ENCODE measurements around the gene ST3GAL5.
A peak's percentile ranks its signal among the peaks of the same experiment; 100 is the strongest.
"Not testable (repeated sequence)": the region's sequence is repeated elsewhere in the genome, so short reads cannot be mapped to it uniquely, and the experiment has no call there.

The ST3GAL5 gene

DNA sequence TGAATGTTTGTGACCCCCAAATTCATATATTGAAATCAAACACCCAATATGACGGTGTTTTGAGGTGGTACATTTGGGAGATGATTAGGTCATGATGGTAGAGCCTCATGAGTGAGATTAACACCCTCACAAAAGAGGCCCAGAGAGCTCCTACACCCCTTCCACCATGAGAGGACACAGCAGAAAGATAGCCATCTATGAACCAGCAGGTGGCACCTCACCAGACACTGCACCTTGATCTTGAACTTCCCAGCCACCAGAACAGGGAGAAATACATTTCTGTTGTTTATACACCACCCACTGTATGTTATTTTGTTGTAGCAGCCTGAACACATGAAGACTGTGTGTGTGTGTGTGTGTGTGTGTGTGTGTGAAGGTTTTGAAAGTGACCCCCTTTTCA, 58.1 kb downstream of the ST3GAL5 start:
- DNase-seq, result no peak

DNA sequence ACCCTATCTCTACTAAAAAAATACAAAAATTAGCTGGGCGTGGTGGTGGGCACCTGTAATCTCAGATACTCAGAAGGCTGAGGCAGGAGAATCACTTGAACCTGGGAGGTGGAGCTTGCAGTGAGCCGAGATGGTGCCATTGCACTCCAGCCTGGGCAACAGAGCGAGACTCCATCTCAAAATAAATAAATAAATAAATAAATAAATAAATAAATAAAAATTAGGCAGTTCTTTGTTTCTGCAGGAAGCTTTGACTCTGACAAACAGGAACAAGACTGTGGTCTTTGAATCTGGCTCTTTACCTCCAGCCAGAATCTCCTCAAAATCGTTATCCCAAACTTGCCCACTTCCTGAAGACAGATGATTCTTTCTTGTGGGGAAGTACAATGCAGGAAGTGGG, 59.4 kb downstream of the ST3GAL5 start:
- not testable (repeated sequence) for DNase-seq

DNA sequence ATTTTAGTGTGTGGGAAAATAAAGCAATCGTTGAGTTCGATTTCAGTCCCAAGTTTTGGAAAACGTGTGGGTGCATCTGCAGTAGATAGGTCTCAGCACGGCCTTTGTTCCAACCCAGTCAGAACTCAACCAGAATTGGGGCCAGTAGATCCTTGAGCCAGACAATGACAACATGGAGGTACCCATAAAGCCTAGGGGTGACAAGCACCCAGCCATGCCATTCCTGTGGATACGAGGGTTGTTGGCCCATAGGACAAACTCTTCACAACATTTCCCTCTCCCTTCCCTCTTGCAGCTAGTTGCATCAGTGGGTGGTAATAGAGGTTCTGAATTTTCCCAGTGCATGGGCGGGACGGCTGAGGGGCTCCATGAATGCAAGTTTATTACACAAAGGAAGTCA, 60.1 kb downstream of the ST3GAL5 start:
- no peak for DNase-seq

DNA sequence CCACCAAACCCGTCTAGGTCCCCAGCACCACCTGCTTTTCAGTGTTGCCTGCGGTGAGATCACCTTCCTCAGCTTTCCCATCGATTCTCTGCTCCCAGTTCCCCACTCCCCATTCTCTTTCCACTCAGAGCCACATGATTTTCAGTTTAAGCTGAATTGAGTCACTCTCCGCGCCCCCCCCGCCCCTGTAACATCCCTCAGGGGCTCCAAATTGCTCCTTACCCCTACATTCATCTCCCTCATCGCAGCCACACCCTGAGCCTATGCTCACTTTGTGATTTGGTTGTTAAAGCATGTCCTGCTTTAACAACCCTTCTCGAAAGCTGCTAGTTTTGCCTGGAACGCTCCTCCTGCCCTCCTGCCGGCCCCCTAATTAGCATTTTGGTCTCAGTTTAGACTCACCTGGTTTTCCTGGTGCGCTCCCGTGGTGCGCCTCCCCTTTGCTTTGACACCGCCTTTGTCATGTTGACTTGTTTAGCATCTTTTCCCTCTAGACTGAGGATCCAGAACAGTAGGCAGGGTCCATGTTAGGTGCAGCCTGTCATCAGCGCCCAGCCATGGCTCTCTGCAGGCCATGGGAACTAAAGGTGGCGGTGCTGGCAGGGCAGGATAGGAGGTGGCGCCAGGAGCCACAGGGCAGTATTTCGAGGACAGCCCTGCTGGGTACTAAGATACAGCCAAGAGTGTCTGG, 60.8 kb downstream of the ST3GAL5 start:
- DNase-seq, result no peak

DNA sequence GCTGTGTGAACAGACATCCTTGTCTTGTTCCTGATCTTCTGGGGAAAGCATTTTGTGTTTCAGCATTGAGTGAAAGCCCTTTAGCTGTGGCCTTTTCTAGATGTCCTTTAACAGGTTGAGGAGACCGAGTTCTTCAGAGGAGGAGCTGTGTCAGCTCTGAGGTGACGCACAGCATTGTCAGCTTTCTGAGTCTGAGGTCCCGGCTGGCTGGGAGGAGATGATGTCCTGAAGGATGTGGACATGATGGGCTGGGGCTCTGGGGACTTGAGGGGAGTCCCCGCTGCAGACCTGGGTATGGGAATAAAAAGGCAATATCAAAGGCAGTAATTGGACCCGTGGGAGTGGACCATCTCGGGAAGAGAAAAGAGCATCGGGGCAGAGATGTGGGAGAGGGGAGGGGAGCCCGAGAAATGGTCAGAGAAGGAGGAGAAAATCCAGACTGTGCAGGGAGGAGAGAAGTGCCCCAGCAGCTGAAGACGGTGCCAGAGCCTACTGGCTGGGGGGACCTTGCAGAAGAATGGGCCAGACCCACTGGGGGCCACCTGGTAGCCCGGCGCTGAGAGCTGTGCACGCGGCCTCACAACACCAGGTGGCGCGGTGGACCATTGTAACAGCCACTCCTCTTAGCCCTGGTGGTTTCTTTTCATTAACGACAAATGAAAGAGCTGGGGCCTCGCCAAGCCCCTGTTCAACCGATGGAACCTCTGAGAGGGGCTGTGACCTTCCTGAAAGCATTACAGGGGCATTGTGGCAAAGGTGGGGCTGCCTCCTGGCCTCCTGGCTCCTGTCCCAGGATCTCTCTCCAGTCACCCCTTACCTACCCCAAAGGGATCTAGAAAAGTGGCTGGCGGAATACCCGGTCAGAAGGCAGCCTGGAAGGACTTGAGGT, 61.6 kb downstream of the ST3GAL5 start:
- DNase-seq, result peak; percentile 70

DNA sequence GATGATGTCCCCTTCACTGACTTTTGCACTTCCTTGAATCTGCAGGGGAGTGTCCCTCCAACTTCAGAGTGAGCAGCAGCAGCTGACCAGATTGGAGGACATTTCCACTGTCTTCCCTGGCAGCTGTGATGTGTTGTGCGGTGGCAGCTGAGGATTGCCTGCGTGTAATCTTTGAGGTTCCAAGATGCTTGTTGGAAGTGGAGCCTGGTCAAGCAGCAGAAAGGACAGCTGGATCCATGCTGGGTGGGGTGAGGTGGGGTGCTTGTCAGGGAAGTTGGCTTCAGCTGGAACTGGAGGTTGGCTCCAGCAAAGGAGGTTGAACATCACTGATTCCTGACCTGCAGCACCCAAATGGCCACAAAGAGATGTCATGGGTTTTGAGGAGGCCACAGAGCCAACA, 64.8 kb downstream of the ST3GAL5 start:
- DNase-seq, result no peak

DNA sequence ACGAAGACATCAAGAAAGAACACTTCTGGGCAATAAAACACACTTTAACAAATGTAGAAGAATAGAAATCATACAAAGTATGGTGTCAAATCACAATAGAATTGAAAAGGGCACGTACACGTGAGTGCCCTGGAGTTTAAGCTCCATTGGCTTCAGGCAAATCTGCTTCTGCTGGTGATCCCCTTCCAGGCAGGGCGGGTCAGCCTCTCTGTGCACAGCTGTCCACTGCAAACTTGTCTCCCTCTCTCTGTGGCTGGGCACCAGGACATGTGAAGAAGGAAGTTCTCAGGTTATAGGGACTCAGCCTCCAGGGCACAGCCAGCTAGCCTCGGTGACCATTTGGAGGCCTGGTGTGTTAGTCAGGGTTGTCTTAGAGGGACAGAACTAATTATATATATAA, 66.0 kb downstream of the ST3GAL5 start:
- DNase-seq, result no peak

DNA sequence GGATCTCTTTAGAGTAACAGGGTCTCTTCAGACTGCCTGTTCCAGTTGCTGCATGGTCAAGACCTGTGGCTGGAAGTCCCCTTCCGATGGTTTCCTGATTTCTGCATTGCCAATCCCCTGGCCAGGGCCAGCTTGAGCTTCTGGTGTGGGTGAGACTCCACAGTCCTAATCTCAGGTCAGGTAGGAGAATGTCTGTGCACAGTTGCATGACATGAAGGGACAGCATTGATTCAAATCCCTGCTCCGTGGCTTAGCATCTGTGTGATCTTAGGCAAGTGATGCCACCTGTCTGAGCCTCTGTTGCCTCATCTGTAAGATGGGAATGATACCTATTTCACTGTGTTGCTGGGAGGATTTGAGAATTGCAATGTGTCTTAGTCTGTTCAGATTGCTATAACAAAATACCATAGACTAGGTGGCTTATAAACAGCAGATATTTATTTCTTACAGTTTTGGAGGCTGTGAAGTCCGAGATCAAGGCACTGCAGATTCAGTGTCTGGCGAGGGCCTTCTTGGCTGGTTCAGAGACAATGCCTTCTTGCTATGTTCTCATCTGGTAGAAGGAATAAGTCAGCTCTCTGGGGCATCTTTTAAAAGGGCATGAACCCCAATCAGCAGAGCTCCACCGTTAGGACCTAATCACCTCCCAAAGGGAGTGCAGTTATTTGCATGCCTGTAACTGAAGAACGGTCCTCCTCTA, 68.8 kb downstream of the ST3GAL5 start:
- no peak for DNase-seq

DNA sequence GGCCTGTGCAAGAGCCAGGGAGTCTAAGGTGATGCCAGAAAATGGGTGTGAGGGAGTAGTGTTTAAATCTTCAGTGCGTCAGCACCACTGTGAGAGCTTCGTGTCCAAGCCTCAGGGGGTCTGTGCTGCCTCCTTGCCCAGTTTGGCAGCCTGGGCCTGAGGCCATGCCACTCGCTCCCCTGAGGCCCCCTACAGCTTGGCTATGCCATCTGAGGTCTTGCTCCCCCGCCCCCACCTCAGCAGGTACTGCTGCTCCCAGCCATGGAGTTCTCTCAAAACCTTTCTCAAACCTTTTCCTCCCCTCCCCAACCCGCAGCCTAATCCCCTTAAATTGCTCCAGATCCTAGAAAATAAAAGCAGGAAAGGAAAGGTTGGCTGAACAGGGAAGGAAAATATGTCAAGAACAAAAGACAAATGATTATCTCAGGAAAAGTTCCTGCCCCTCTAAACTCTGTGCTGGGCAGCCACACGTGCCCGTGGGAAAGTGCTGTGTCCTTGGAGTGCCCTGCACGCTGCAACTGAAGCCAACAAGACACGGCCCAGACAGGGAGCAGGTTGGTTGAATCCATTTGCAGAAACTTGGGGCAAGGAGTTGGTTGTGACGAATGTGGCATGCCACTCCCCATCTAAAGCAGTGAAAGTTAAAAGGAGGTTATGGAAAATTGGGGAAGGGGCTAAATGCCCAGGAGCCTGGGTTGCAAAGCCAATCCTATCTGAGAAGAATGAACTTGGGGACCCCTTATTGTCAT, 73.8 kb downstream of the ST3GAL5 start:
- DNase-seq, result no peak

DNA sequence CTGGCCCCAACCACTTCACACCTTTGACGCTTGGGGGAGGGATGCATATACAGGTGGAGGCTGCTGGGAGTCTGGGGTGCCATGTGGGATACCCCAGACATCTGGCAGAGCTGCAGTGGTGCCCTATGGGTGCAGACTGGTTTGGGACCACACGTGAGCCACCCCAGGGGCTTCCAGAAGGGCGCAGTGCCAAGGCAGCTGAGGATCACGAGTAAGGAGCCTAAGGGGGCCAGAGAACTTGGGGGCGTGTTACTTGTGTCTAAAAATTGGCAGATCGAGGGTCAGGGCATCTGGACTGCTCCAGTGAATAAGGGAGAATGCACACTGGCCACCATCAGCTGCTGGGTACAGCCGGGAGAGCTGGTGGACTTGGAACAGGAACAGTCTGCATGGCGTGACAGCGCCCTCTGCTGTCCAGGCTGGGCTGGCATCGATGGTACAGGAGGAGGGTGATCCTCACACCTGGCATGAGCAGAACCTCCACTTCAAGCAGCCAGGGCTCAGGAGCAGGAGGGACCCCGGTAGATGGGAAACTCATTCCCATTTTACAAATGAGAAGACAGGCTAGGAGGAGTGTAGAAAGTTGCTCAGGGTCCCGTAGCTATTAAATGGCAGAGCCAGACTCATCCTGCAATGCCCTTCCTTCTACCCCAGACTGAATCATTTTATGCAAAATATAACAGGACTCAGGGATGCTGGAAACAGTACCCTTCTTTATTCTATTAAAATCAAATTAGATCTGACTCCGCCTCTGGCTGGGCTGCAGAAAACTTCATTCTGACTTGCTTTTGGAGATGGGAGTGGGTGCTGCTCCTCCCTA, 74.6 kb downstream of the ST3GAL5 start:
- DNase-seq, result peak; percentile 89

DNA sequence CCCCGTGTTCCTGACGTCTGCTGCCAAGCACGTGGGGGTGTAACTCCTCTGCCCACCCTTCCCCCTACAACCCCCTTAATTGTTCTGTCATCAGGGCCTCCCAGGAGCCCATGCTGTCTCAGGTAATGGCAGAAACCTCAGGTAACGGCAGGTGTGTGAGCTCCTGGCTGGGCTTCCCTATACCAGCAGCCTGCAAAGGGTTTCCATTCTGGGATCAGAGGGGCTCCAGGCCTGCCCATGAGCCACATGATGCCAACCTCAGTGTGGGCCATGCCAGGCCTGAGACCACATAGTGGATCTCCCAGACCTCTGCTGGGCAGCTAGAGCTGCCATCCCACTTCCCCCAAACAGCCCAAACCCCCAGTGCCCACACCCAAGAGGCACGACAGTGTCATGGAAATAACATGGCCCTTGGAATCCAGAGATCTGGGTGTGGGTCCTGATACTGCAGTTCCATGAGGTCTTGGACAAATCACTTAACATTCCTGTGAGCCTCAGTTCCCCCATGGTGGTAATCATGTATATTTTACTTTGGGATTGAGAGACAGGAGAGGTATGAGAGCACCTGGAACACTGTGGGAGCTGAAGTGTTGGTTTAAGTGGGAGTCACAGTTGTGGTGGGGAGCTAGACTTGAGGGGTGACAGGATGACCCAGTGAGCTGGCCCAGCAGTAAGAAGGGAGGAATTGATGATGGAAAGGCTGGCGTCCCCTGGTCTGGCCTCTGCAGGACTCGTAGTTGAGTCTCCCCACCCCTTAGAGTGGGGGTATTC, 75.4 kb downstream of the ST3GAL5 start:
- DNase-seq, result no peak

DNA sequence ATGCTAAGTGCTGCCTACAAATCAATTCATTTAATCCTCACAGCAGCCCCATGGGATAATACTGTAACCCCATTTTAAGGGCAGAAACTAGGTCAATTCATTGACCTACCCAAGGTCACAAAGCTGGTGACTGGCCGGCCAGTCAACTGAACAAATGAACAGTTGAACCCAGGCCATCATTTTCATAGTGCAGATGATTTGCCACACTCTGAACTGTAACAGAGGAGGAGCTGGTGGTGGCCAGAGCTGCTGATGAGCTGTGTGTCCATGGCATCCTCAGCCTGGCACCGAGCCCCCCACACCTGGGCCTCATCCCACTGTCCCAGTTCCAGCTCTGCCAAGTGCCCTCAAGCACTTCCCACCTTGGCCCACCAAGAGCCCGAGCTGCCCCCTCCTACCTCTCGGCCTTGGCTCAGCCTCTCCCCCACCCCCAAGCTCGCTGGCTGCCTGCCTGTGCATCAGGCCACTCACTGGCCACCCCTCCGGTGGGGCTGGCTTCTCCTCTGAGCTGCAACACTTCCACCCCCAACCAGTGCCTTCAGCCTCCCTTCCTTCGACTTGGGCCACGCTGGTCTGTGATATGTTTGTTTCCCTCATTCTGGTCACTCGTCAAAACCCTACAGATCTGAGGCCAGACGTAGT, 76.6 kb downstream of the ST3GAL5 start:
- DNase-seq, result no peak

DNA sequence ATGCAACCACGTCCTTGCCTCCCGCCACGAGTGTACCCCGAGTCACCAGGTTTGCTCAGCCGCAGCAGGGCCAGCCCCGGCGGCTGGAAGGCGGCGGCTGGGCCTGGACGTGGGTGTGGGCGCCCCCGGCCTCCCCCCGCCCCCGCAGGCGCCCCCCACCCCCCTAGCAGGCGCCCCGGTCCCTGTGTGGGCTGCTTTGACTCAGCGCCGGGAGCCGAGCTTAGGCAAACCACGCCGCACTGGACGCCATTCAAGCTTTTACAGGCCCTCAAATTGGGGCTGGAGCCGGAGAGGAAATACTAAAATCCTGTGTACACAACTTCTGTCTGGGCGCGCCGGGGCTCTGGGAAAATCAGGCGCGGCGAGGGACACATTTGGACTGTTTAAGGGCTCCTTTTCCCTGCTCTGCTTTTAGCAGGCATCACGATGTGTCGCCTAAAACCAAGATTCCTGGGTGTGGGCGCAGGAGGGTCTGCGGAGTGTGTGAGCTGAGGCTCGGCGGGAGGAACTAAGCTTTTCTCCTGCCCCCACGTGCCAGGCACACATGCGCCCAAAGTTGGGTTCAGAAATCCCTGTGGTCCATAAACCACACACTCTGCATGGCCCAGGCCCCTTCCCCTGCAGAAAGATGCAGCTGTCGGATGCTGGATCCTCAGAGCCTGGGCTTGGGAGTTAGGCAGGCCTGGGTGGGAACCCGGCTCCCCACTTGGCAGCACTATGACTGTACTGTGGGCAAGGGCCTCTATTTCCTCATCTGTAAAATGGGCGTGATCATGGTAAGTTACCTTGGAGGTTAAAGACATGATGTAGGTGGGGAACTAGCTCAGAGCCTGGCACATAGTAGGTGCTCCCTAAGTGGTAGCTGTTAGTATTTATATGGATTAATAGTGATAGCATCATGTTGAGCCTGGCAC, 77.4 kb downstream of the ST3GAL5 start:
- DNase-seq, result no peak

DNA sequence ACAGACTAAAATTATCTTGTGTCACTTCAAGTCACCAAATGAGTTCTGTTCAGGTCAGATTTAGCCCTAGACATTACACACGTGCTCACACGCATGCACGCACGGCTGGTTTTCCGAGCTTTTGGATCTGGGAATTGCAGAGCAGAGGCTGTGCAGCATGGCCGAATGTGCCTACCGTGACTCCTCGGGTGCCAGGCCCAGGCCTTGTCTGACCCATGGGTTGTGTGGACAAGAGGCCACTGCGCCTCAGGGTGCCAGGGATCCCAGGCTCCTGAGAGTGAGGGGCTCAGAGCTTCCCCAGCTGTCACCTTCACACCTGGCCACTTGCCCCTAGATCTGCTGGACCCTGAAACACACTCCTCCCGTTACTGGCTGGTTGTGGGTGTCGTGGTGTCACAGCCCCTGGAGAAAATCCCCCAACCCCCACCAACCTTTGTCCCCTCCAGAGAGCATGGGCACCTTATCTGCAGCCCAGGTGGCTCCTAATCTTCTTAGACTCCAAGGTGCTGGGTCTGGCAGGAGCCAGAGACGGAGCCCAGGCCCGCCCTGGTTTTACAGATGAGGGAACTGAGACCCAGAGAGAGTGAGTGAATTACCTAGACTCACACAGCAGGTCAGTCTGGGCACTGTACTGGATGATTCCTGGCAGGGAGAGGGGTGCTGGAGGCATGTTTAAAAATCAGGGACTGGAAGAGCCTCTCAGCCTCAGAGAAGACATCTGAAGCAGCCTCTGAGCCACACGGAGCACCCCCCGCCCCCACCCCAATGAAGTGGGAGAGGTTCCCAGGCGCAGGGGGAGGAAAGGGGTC, 78.2 kb downstream of the ST3GAL5 start:
- DNase-seq, result no peak

DNA sequence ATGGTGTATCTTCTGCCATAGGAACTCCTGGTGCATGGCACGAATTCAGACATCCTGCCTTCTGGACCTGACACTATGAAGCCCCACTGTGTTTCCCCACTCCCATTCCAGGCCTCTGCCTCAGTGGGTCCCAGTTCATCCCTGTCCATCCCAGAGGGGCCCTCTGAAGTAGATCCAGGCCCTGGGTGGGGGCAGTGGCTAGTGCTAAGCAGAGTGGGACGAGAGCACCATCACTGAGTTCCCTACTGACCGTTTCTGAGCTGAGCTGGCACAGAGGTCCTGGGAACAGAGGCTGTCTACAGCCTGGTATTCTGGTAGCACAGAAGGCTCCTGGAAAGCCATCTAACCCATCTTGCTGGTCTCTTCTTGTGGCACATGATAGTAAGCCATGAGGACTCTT, 81.0 kb downstream of the ST3GAL5 start:
- no peak for DNase-seq

DNA sequence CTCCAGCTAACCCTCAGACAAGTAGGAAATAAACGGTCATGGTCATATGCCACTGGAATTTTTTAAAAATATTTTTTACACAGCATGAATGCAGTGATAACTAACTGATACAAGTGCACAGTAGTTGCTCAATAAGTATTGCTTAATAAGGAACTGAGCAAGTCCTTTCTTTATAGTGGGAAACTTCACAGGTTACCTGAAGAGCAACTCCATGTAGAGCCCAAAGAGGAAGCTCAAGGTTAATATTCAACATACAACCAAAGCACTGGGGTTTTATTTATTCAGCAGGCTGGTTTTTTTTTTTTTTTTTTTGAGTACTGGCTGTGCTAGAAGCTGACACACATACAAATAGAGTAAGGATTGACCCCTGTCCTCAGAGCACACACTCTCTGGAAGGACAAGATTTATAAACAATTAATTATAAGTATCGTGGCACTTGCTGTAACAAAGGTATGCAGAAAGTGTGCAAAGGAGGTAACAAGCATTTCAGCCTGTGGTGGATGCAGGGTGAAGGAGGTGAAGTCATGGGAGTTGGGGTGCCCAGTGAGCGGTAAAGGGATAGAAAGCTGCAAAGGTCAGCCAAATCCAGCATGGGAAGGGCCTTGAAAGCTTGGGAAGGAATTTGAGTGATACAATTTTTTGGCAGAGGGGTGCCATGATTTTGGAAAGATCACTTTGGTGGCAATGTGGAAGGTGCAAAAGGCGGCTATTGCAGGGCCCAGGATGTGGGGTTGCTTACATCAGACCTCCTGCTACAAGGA, 82.3 kb downstream of the ST3GAL5 start:
- no peak for DNase-seq

DNA sequence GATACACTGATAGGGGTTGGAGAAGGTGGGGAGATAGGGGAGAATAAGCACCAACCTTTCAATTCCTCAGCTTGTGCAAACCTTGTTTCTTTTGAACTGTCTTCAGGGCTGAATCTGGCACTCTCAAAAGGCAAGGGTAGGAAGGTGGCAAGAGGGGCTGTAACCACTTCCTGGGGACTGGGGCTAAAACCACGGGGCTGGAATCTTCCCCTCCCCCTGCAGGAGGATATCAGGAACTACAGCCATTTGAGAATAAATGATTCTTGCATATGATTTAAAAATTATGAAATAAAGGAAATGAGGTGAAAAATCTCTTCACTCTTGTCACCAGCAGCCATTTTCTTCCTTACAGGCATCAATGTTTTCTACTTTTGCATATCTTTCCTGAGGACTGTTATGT, 84.2 kb downstream of the ST3GAL5 start:
- DNase-seq, result no peak
